SU-DHL-6 (cell line): ENCODE results near the gene UBE3C.

ENCODE experiments used
- H2AFZ ChIP-seq: fragments of 200-600 bp; sonication (generic); 2 replicates; pipeline ENCODE4 v1.6.1; 2014; ENCODE audit warnings: low read depth, mild to moderate bottlenecking, moderate library complexity, mixed read lengths, antibody characterized with exemption, low read length; ENCODE audit not compliant: severe bottlenecking
- H3F3A ChIP-seq: fragments of 200-600 bp; shearing (Covaris generic); 2 replicates; pipeline ENCODE4 v1.6.0; 2016; ENCODE audit warnings: antibody characterized with exemption, mild to moderate bottlenecking; ENCODE audit not compliant: insufficient read depth
- H3K27ac ChIP-seq: fragments of 200-600 bp; sonication (generic); 2 replicates; pipeline ENCODE4 v1.5.1; 2016; ENCODE audit warnings: low read depth, mild to moderate bottlenecking, low read length, moderate library complexity, mixed read lengths
- H3K27me3 ChIP-seq: fragments of 200-600 bp; sonication (generic), shearing (Covaris generic); 2 replicates; pipeline ENCODE4 v1.6.0; 2014; ENCODE audit warnings: mild to moderate bottlenecking, low read length
- H3K36me3 ChIP-seq: fragments of 200-600 bp; sonication (generic); 2 replicates; pipeline ENCODE4 v1.6.1; 2014; ENCODE audit warnings: mild to moderate bottlenecking, low read length, mixed read lengths
- H3K4me2 ChIP-seq: fragments of 300-600, 200-600 bp; shearing (Covaris generic), sonication (generic); 2 replicates; pipeline ENCODE4 v1.6.0; 2014; ENCODE audit warnings: low read length, low read depth, mild to moderate bottlenecking; ENCODE audit not compliant: poor library complexity, severe bottlenecking
- H3K4me3 ChIP-seq: fragments of 200-600 bp; sonication (generic); 2 replicates; pipeline ENCODE4 v1.5.1; 2014; ENCODE audit warnings: antibody characterized with exemption, low read length, mild to moderate bottlenecking, mixed read lengths; ENCODE audit not compliant: insufficient read depth, poor library complexity, severe bottlenecking
- H3K79me2 ChIP-seq: fragments of 200-600 bp; sonication (generic); 2 replicates; pipeline ENCODE4 v1.6.1; 2014; ENCODE audit warnings: mild to moderate bottlenecking, low read length, moderate library complexity; ENCODE audit not compliant: insufficient read depth
- H3K9ac ChIP-seq: fragments of 200-600 bp; sonication (generic); 2 replicates; pipeline ENCODE4 v1.7.0; 2014; ENCODE audit warnings: mild to moderate bottlenecking, low read length
- H3K9me2 ChIP-seq: fragments of 200-600 bp; sonication (generic); replicated peaks from 2 replicates; pipeline ENCODE4 v1.6.1; 2014; ENCODE audit warnings: low read length; ENCODE audit not compliant: insufficient read depth
- H3K9me3 ChIP-seq: fragments of 200-600 bp; sonication (generic); 2 replicates; pipeline ENCODE4 v1.6.1; 2014; ENCODE audit warnings: low read length, mixed read lengths; ENCODE audit not compliant: insufficient read depth
- H4K20me1 ChIP-seq: fragments of 200-600 bp; sonication (generic); 2 replicates; pipeline ENCODE4 v1.6.1; 2014; ENCODE audit warnings: low read depth, mild to moderate bottlenecking, antibody characterized with exemption, low read length, moderate library complexity, mixed read lengths
- EZH2phosphoT487 ChIP-seq: fragments of 200-600 bp; sonication (generic), shearing (Covaris generic); conservative IDR thresholded peaks from 2 replicates; pipeline ENCODE4 v1.6.1; 2018; ENCODE audit warnings: mild to moderate bottlenecking, antibody characterized with exemption, low read length, moderate library complexity, mixed read lengths
- TF ChIP-seq, protein P1 (sequence below): fragments of 200-600 bp; sonication (generic); IDR thresholded peaks from one replicate; pipeline ENCODE4 v1.5.1; 2017; ENCODE audit warnings: antibody characterized with exemption, mild to moderate bottlenecking, low read length, moderate library complexity; ENCODE audit not compliant: insufficient read depth, poor library complexity, severe bottlenecking

UBE3C gene

GRCh38 chr7:157152391-157152937 is 13.7 kb downstream of the UBE3C start:
- Histone ChIP-seq H3K9me3 (no peaks in the 10 kb centered on the region), H3K27ac (no peak overlapping the region), H3F3A (no peaks in the 10 kb centered on the region), H3K36me3 (no peaks in the 10 kb centered on the region), H3K27me3 (no peaks in the 10 kb centered on the region), H3K4me3 (no peak overlapping the region), H3K9me2 (no peaks in the 10 kb centered on the region), H3K4me2 (no peak overlapping the region), H4K20me1 (peaks cover 39% of the 10 kb centered on the region), H3K9ac (no peak overlapping the region), H3K79me2 (peaks cover 100% of the 10 kb centered on the region), H2AFZ (no peak overlapping the region)
- no peak for TF ChIP-seq EZH2phosphoT487
- TF ChIP-seq, protein P1, sequence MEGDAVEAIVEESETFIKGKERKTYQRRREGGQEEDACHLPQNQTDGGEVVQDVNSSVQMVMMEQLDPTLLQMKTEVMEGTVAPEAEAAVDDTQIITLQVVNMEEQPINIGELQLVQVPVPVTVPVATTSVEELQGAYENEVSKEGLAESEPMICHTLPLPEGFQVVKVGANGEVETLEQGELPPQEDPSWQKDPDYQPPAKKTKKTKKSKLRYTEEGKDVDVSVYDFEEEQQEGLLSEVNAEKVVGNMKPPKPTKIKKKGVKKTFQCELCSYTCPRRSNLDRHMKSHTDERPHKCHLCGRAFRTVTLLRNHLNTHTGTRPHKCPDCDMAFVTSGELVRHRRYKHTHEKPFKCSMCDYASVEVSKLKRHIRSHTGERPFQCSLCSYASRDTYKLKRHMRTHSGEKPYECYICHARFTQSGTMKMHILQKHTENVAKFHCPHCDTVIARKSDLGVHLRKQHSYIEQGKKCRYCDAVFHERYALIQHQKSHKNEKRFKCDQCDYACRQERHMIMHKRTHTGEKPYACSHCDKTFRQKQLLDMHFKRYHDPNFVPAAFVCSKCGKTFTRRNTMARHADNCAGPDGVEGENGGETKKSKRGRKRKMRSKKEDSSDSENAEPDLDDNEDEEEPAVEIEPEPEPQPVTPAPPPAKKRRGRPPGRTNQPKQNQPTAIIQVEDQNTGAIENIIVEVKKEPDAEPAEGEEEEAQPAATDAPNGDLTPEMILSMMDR: no peak

DNA sequence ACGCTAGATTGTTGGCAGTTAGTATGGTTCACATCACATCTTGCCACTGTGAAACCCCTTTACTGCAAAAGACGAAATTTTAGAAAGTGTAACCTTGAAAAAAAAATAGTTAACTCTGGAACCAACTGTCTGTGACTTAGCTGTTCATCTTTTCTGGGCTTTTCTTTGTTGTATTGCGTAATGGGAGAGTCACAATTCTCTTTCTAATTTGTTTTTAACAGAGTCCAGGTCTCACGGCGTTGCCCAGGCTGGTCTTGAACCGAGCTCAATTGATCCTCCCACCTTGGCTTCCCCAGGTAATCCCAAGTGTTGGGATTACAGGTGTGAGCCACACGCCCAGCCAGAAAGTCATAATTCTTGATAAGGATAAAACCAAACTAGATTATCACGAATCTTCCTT is 14.5 kb downstream of the UBE3C start:
- Histone ChIP-seq H4K20me1 (peaks cover 39% of the 10 kb centered on the region), H3K9ac (no peak overlapping the region), H3K27ac (no peak overlapping the region), H3K36me3 (no peaks in the 10 kb centered on the region), H3F3A (no peaks in the 10 kb centered on the region), H3K9me2 (no peaks in the 10 kb centered on the region), H2AFZ (no peak overlapping the region), H3K27me3 (no peaks in the 10 kb centered on the region), H3K79me2 (peaks cover 99% of the 10 kb centered on the region), H3K4me2 (no peak overlapping the region), H3K4me3 (no peak overlapping the region), H3K9me3 (no peaks in the 10 kb centered on the region)
- TF ChIP-seq, protein P1: no peak
- TF ChIP-seq EZH2phosphoT487: no peak

GRCh38 chr7:157155959-157156358 is 17.2 kb downstream of the UBE3C start:
- no peak overlapping the region for H2AFZ ChIP-seq
- no peaks in the 10 kb centered on the region for H3K36me3 ChIP-seq
- H4K20me1 ChIP-seq: peaks cover 47% of the 10 kb centered on the region

More at GRCh38 chr7:157155959-157156358, 17.2 kb downstream of the UBE3C start:
- Histone ChIP-seq H3K4me3 (no peak overlapping the region), H3K27me3 (no peaks in the 10 kb centered on the region), H3K79me2 (peaks cover 99% of the 10 kb centered on the region), H3K4me2 (no peak overlapping the region), H3K9ac (no peak overlapping the region), H3K9me3 (no peaks in the 10 kb centered on the region), H3K27ac (no peak overlapping the region), H3K9me2 (no peaks in the 10 kb centered on the region), H3F3A (no peaks in the 10 kb centered on the region)
- TF ChIP-seq, protein P1: no peak
- TF ChIP-seq EZH2phosphoT487: no peak
